DMS 273 (cell line): ENCODE results near the gene R3HDM1.
"Not testable (repeated sequence)": the region's sequence is repeated elsewhere in the genome, so short reads cannot be mapped to it uniquely, and the experiment has no call there.

ENCODE experiments used
- DNase-seq: peaks from one replicate; lab custom pipeline; 2025; ENCODE audit not compliant: unreplicated experiment; lab: John Stamatoyannopoulos, UW

Gene R3HDM1

DNA sequence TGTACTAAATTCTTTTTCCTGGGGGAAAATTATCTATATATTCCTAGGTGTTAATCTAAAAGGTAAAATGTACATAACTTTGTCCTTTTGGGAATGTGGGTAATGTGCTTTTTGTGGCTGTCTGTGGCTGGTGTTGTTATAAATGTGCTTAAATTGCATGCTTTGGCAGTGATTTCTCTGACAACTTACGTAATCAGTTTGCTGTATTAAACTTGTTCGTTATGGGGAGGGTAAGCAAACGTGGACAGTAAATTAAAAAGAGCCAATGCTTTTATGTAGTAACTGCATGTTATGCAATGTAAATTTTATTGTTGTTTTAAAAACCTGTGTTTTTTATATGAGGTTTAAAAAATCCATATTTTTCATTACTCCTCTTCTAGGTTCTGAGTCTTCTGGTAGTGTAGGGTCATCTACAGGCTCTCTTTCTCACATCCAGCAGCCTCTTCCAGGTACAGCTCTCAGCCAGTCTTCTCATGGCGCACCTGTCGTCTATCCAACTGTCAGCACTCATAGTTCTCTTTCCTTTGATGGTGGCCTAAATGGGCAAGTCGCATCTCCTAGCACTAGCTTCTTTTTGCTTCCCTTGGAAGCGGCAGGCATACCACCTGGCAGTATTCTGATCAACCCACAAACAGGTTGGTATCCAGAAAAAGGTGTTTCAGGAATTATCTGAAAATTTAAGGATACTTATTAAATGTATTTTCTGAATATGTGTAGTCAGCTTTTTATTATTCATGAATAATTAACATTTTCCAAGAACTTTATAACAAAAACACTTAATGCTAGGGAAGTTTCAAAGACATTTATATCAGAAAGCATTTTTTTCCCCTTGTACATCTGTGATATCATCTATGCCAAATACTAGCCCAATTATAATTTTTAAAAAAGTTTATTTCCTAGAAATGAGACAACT is 110.1 kb downstream of the R3HDM1 start:
- DNase-seq = no peak

DNA sequence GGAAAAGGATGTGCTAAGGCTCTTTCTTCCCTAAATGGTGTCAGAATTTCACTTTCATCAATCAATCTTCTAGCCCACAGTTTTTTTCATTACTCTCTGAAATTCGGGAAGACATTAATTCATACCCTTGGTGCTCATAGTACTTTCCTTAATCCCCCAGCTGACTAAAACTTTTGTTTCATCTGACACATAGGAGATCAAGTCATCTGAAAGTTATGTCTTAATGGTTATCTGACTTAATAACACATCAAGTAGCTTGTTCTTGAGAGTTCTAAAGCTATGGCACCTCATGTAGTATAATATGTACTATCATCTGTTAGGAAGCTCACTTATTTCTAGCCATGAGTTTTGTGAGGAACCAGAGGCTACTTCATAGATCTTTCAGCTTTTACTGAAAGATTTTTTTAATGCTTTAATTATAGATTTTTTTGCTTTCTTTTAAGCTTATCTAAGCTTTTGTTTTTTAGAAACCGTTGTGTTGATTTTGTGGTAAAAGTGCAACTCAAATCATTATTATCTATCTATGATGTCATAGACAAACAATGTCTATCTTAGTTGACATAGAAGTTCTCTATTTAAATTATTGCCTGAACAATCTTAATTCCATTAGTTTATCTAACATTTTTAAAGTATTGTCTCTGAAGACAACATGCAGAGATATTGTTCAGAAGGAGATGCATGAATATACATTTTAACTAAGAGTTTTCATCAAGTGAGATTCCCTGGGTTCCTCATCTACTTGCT is 116.7 kb downstream of the R3HDM1 start:
- no peak for DNase-seq

DNA sequence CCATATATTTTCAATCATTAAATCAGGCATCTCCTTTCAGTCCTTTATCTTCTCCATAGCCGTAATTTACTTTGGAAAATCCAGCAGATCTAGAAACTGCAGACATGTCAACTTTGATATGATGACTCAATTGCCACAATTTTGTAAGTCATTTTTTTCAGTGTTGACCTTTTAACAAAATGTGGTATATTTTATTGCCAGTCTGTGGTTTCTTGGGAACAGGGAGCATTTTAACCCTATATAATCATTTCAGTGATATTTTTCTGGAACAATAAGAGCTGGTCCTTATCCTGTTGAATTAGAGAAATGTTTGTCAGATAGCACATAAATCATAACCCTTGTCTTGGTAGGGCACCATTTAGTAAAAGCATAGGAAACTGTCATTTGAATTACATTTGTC is 119.4 kb downstream of the R3HDM1 start:
- no peak for DNase-seq

DNA sequence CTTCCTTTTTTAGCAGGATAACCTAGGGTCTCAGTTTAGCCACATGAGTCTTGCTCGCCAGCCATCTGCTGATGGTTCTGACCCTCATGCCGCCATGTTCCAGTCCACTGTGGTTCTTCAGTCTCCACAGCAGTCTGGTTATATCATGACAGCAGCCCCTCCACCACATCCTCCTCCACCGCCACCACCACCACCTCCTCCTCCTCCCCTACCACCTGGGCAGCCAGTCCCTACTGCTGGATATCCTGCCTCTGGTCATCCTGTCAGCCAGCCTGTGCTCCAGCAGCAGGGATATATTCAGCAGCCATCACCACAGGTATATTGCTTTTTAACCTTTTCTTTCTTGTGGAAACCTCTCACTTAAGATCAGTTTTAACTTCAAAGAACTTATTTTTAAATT is 120.4 kb downstream of the R3HDM1 start:
- DNase-seq = no peak

DNA sequence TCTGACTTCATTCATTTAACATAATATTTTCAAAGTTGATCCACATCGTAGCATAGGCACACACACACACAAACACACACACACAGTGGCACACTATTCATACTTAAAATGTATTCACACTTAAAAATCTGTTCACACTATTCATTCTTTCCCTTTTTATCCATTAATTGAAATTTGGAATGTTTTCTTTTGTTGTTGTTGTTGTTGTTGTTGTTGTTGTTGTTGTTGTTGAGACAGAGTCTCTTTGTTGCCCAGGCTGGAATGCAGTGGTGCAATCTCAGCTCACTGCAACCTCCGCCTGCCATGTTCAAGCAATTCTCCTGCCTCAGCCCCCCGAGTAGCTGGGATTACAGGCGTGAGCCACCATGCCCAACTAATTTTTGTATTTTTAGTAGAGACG is 123.0 kb downstream of the R3HDM1 start:
- DNase-seq = not testable (repeated sequence)

DNA sequence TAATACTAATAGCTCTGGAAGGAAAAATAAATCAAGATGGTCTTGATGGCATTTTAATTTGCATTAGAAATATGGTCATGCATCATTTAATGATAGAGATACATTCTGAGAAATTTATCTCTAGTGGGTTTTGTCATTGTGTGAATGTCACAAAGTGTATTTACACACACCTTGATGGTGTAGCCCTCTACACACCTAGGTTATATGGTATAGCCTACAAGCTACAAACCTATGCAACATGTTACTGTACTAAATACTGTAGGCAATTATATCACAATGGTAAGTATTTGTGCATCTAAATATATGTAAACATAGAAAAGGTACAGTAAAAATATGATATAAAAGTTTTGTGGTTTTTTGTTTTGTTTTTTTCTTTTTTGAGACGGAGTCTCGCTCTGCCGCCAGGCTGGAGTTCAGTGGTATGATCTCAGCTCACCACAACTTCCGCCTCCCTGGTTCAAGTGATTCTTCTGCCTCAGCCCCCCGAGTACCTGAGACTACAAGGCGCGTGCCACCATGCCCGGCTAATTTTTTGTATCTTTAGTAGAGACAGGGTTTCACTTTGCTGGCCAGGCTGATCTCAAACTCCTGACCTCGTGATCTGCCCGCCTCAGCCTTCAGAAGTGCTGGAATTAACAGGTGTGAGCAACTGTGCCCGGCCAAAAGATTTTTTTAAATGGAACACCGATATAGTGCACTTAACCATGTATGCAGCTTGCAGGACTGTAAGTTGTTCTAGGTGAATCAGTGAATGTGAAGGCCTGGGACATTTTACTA is 126.7 kb downstream of the R3HDM1 start:
- DNase-seq = no peak

DNA sequence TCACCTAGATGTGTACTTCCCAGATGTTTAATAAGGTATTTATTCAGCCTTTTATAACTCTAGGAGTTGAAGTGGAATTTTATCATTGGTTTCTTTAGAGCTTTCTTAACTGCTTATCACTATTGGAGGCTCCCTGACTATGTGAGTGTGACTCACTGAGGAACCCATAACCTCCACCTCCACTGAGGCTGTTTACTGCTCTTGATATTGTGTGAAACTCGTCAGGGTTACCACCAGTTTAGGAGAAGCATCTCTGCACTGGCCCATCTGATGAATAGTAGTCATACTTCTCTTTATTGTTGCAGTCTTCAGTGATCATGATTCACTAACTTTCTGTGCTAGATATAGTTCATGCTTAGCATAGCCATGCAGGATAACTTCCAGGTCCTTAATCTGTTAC is 130.8 kb downstream of the R3HDM1 start:
- DNase-seq = no peak

DNA sequence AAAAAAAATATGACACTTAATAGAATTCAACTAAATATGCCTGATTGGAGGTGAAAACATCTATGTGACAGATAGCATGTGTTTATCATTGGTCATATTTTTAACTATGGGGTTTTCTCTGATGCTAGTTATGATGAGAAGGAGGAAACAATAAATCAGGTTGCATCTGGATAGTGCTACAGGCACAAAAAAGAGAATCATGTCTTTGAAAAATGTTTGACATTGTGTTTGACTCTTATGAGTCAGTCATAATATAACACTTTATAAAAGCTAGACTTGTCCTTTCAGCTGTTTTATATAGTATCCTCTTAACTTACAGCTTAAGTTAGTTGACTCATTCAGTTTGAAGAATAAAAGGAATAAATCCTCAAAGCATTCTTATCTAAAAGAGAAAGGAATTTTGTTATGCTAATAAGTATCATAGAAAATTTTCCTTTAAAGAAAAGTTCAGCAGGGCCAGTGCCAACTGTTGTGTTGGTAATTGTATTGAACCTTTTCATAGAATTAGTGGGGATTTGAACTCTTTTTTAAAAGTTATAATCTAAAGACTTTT is 131.9 kb downstream of the R3HDM1 start:
- DNase-seq = no peak

DNA sequence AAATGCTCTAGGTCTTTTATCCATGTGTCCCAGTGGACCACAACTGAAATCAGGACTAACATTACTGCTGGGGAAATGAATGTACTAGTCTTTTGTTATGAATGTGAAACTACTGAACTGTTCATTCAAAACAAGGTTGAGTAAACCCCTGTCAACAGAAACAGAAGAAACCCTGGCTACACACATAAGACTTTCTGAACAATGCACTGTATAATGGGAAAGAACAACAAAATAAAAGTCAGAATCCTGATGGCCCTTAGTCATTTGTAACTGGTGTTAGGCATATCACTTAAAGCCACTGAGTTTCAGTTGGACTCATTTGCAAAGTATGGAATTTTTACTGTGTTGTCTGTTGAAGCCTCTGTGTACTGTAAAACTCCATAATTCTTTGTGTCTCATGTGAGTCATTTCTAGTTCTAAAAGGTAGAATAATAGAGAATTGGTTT is 133.4 kb downstream of the R3HDM1 start:
- DNase-seq = no peak

DNA sequence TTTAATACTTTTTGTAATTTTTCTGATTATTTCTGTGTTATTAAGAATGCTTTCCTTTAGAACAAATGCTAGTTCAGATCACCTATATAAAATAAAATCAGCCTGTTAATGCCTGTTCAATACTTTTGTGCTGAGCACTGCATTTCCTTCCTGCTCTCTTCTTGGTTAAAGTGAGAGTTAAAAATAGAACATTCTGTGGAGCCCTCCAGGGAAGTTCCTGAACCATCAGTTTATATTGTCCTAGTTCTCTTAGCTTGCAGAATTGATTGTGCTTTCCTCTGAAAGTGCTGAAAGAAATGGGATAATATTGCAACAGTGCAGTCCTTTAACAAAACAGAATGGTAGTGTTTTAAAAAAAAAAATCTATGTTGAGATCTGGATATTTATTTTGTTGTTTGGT is 135.8 kb downstream of the R3HDM1 start:
- DNase-seq = no peak

DNA sequence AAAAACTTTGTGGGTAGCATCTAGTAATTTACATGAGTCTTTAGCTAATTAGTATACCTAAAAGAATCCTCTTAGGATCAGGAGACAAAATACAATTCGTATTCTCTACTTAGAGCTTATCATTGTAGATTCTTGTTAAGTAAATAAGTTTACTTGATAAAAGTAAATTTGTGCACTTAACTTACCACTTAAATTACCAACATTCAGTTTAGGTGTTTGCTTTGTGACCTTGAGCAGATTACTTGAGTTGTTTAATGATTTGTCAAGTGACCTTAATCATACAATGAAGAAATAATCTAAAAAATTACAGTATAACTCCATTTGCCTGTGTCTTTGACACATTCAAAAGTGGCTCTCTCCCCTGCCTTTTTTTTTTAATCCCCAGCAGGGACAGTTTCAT is 143.2 kb downstream of the R3HDM1 start:
- DNase-seq = no peak

DNA sequence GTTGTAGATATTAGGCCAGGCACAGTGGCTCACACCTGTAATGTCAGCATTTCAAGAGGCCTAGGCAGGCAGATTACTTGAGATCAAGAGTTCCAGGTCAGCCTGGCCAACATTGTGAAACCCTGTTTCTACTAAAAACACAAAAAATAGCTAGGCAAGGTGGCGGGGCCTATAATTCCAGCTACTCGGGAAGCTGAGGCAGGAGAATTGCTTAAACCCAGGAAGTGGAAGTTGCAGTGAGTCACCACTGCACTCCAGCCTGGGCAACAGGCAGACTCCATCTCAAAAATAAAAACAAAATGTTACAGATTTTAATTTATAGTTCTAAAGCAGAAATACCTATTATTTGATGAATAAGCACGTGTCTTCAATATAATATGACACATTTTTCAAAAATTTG is 144.7 kb downstream of the R3HDM1 start:
- no peak for DNase-seq

DNA sequence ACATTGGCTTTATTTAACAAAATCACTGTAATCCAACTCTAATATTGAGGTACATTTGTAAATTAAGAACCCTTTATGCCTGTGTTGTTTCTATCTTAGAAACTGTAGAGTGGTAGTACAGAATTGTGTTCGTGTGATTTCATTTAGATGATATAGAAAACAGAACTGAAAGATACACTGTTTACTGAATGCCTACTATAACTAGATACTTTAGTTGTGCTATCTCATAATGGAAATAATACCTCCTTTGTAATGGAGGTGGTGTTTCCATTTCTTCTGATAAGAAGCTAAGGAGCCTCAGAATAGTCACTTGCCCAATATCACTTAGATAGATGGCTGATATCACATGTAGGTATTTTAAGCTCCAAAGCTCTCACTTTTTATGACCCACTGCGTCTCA is 147.8 kb downstream of the R3HDM1 start:
- DNase-seq = no peak

DNA sequence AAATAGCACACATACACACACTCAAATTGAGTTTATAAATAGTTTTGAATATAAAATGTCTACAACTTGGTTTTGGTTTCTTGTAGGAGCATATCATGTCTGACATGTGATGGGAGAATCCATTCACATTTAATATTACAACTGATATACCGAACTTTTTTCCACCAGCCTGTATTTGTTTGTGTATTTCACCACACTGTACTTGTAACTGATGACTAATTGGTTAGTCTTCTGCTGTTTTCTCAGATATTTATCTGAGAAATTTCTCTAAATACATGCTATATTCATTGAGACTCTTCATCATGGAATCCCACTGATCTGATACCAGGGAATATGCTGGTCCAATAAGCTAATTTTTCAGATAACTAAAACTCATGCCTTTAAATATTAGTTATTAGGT is 154.1 kb downstream of the R3HDM1 start:
- DNase-seq = no peak

DNA sequence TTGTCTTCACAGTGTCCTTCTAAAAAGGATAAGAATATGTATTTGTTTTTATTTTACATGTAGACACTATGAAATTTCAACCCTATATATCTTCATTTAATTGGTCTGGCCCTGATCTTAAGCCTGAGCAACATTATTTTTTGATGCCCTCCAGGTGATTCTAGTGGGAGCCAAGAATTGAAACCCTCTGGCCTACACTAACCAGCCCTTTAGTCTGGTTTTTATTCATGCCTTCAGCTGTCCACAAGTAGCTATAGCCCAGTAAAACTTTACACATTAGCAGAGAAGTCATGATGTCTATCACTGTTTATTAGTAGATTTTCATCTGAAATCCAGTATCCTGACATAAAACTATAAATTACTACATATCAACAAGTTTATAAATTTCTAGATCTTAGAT is 157.7 kb downstream of the R3HDM1 start:
- DNase-seq = no peak

DNA sequence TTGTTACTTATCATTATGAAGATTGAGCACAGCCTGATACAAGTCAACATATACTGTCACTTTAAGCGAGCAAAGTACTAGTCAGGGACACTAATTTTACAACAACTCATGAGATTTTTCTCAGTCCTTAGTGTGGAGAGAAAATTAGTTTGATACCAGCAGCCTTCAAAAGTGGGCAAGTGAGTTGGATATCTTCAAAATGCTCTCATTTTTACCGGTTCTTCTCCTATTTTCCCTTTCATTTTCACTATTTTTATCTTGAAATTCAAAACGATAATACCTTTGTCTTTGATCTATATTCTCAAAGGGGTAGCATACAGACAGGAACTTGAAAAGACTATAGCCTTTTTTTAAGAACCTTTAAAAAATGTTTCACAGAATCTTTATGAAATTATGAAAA is 158.4 kb downstream of the R3HDM1 start:
- no peak for DNase-seq

DNA sequence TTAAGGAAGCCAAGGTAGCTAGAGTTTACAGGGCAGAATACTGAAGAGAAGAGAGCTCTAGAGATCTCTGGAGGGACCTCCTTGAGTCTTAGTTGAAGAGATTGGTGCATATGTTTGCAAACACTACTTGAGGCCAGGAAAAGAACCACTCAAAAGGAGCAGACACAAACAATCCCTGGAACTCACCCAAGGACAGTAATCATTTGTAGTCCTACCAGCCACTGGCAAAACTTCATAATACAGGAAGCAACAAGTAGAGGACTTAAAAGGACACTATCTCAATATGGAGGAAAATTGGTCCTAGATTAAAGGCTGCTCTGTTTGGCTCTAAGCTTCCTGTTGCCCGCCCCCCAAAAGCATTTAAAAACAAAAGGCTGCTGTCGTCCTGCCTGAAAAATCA is 163.4 kb downstream of the R3HDM1 start:
- DNase-seq = no peak

DNA sequence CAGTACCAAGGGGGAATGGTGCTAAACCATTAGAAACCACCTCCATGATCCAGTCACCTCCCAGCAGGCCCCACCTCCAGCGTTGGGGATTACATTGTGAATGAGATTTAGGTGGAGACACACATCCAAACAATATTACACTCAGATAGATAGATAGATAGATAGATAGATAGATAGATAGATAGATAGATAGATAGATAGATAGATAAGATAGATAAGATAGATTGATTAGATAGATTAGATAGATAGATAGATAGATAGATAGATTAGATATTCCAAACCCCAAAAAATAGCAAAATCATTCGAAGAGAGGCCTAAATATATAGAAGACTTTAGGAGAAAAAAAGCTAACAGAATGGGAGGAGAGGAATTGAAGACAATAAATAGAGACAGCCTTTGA is 167.6 kb downstream of the R3HDM1 start:
- no peak for DNase-seq

DNA sequence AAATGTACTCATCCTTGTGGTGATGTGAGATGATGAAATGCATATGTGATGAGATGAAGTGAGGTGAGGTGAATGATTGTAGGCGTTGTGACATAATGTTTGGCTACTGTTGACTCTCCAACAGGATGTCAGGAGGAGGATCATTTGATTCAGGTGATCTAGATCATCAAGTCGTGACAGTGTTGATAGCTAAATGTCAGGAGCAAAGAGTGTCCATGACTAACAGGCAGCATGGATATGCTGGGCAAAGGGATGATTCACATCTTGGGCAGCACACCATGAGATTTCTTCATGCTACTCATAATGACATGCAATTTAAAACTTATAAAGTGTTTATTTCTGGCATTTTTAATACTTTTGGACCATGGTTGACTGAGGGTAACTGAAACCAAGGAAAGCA is 170.2 kb downstream of the R3HDM1 start:
- no peak for DNase-seq

DNA sequence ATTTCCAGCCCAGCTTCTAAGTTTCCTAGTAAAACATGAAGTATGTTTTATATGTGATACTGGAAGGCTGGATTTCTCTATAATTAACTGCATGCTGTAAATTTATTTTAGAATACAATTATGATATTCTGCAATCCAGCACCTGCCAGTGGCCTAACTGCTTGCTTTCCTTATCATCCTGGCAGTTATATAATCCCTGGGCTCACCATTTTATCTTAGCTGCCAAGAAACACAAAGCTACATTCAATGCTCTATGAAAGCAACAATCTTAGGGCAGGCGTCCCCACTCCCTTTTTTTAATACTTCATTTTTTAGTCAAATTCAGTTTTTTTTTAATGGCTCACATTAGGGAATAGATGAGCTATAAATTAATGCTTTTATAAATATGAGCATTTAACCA is 172.0 kb downstream of the R3HDM1 start:
- DNase-seq = no peak

DNA sequence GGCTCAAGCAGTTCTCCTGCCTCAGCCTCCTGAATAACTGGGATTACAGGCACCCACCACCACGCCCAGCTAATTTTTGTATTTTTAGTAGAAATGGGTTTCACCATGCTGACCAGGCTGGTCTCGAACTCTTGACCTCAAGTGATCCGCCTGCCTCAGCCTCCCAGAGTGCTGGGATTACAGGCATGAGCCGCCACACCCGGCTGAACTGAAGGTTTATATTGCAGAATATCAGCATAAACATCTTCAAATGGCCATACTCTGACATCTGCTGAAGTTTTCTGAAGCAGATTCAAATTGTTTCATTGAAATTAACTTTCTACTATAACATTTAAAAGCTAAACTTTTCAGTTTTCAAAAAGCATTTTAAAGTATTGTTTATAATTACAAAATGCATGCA is 172.8 kb downstream of the R3HDM1 start:
- not testable (repeated sequence) for DNase-seq
